ENCODE measurements around the gene CCNH.

DNA sequence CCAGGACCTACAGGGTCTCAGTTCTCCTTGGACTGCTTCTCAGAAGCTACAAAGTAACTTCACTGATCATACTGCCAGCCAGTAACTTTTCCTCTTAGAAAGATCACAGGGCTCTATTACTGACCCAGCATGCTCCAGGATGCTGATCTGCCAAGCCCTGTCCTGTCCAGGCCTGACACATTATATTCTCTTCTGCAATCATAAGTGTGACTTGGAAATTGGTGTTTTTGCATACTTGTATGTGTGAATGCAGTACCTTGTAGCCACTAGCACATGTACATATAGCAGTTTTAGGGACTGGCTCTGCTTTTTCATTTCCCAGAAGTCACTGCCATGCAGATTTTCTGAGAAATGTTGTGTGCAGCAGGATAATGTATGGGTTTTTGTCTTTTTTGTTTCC, 40.1 kb upstream of the CCNH start:
- TF ChIP-seq CTCF (IDR thresholded peaks at IDR 0.05 in 2 of 3, conservative IDR thresholded peaks at IDR 0.05 in 1 of 3; ENCODE audit: borderline replicate concordance in 1 of 3, insufficient read depth in 1 of 3, low read depth in 2 of 3, low read length in 2 of 3) (no peak), JUND (IDR thresholded peaks at IDR 0.05) (no peak), CEBPB (IDR thresholded peaks at IDR 0.05; ENCODE audit: low read depth) (no peak), EZH2 (IDR thresholded peaks at IDR 0.05) (no peak)

All from HCT116 (cell line).